GM23248 (cell line): ENCODE results near the gene HSF4. TPM values are rescaled to one million over a fixed set of nuclear protein-coding genes. Genes with fewer than 3 reads are reported as not detected.

Experiments used
- DNase-seq: peaks from one replicate; pipeline ENCODE4 v3.0.0-alpha.2; 2015
- H2AFZ ChIP-seq: fragments of 200-600 bp; sonication (generic); 2 replicates; pipeline ENCODE4 v1.6.1; 2016; ENCODE audit warnings: antibody characterized with exemption
- H3F3A ChIP-seq: fragments of 200-600 bp; sonication (generic); 2 replicates; pipeline ENCODE4 v1.6.1; 2016; ENCODE audit warnings: mild to moderate bottlenecking, antibody characterized with exemption, mixed run types; ENCODE audit not compliant: insufficient read depth
- H3K27ac ChIP-seq: fragments of 200-600 bp; sonication (generic); 2 replicates; pipeline ENCODE4 v1.5.1; 2016; ENCODE audit warnings: mild to moderate bottlenecking
- H3K27me3 ChIP-seq: fragments of 200-600 bp; sonication (generic); replicated peaks from 2 replicates; pipeline ENCODE4 v1.6.1; 2016; ENCODE audit warnings: mild to moderate bottlenecking; ENCODE audit not compliant: insufficient read depth
- H3K36me3 ChIP-seq: fragments of 200-600 bp; sonication (generic); 2 replicates; pipeline ENCODE4 v1.6.1; 2016; ENCODE audit warnings: low read depth, mild to moderate bottlenecking
- H3K4me1 ChIP-seq: fragments of 200-600 bp; sonication (generic); 2 replicates; pipeline ENCODE4 v1.6.1; 2016; ENCODE audit warnings: mild to moderate bottlenecking; ENCODE audit not compliant: insufficient read depth
- H3K4me2 ChIP-seq: fragments of 200-600 bp; sonication (generic); one replicate; pipeline ENCODE4 v1.6.1; 2016; ENCODE audit warnings: mild to moderate bottlenecking; ENCODE audit not compliant: unreplicated experiment
- H3K4me3 ChIP-seq: fragments of 200-600 bp; sonication (generic); 2 replicates; pipeline ENCODE4 v1.5.1; 2016; ENCODE audit warnings: mild to moderate bottlenecking
- H3K79me2 ChIP-seq: fragments of 200-600 bp; sonication (generic); 2 replicates; pipeline ENCODE4 v1.6.1; 2016; ENCODE audit warnings: mild to moderate bottlenecking; ENCODE audit not compliant: insufficient read depth
- H3K9ac ChIP-seq: fragments of 200-600 bp; sonication (generic); 2 replicates; pipeline ENCODE4 v1.6.1; 2016; ENCODE audit warnings: mild to moderate bottlenecking
- H3K9me2 ChIP-seq: fragments of 200-600 bp; sonication (generic); 2 replicates; pipeline ENCODE4 v1.6.1; 2016; ENCODE audit warnings: mixed run types, mild to moderate bottlenecking, moderate library complexity; ENCODE audit not compliant: insufficient read depth
- H3K9me3 ChIP-seq: fragments of 200-600 bp; sonication (generic); one replicate; pipeline ENCODE4 v1.6.1; 2017; ENCODE audit warnings: low read depth
- H4K20me1 ChIP-seq: fragments of 200-600 bp; sonication (generic); 2 replicates; pipeline ENCODE4 v1.6.0; 2016; ENCODE audit not compliant: insufficient read depth
- EZH2 ChIP-seq: fragments of 200-600 bp; sonication (generic); IDR thresholded peaks from 2 replicates; pipeline ENCODE4 v1.6.1; 2018; ENCODE audit warnings: antibody characterized with exemption, mild to moderate bottlenecking; ENCODE audit not compliant: insufficient read depth, poor library complexity, severe bottlenecking
- EZH2phosphoT487 ChIP-seq: fragments of 200-600 bp; sonication (generic); IDR thresholded peaks from 2 replicates; pipeline ENCODE4 v1.6.1; 2018; ENCODE audit warnings: antibody characterized with exemption, moderate library complexity, mild to moderate bottlenecking, low read depth; ENCODE audit not compliant: insufficient read depth
- WGBS, 2 experiments: methylation state at CpG; one replicate each; pipeline ENCODE4 v1.1.6; 2015 to 2017; ENCODE audit warnings: low lambda C conversion rate in 2 of 2, low coverage in 1 of 2; ENCODE audit errors: missing lambda C conversion rate in 2 of 2; 5-methylcytosine and 5-hydroxymethylcytosine counted together
- in situ Hi-C: fragments of 300-500 bp; cut with MboI; formaldehyde crosslinking; loops from 2 replicates; pipeline ENCODE4 v1.15.0; 2020
- polyA plus RNA-seq: library from polyadenylated mRNA; unstranded; fragments of >200 nt; fragmentation: Nextera tagmentation; extraction: Ambion mirVana; gene quantifications from 2 replicates; pipeline ENCODE4 v1.2.1, GENCODE V29; 2016
- total RNA-seq: library from RNA; depleted of rRNA; stranded (reverse); fragments of >200 nt; shearing (Covaris generic); gene quantifications from 2 replicates; pipeline ENCODE4 v1.2.3, GENCODE V29; 2014

HSF4 gene
- total and polyA plus RNA-seq, 2 experiments from 2014 or later: 3.0 to 10.8 TPM

DNA sequence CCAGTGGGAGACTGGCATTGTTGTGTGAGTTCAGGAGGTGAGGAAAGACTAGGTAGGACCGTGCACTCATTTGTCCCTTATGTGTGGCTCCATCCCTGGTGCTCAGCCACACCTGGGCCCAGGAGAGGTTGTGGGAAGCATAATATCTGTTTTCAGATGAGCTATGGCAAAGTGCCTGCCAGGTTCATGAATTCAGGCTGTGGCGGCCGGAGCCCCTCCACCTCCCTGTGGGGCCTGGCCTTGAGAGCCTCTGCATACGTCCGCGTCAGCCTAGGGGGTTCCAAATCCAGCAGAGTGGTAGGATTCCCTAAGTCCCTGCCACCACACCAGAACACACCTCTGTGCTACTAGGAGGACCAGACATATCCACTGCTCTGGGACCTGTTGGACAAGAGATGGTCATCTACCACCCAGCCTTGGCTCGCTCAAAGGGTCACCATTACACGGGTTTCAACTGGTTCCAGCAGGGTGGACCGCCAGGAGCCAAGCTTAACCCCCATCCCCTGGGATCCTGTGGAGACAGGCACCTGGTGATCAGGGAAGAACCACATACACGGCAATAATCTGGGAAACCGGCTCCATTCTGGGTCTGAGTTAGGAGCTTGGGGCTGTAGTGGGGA, 15.8 kb upstream of the HSF4 start:
- peaks cover 13% of the 10 kb centered on the region; the same call in 1 of the 2 replicates for H3K79me2 ChIP-seq
- no peak for DNase-seq
- 88 to 89% methylated on average over 11 of the region's 11 CpGs for WGBS, 2 experiments
- no peaks in the 10 kb centered on the region for H4K20me1 ChIP-seq
- no peak overlapping the region for H2AFZ ChIP-seq
- TF ChIP-seq EZH2 (no peak), EZH2phosphoT487 (no peak)
- 0 out of 2 replicates have a peak, but pooled peaks cover 5% of the 10 kb centered on the region for H3K4me1 ChIP-seq
- no peaks in the 10 kb centered on the region for H3K9me3 ChIP-seq
- H3K9me2 ChIP-seq: no peaks in the 10 kb centered on the region
- H3K36me3 ChIP-seq: peaks cover 6% of the 10 kb centered on the region; the same call in 1 of the 2 replicates
- H3K9ac ChIP-seq: no peak overlapping the region
- no peaks in the 10 kb centered on the region for H3K27me3 ChIP-seq
- H3K27ac ChIP-seq: no peak overlapping the region
- in situ Hi-C loops: no loop called here
- no peak overlapping the region for H3K4me2 ChIP-seq
- no peak overlapping the region for H3K4me3 ChIP-seq
- peaks cover 38% of the 10 kb centered on the region for H3F3A ChIP-seq

DNA sequence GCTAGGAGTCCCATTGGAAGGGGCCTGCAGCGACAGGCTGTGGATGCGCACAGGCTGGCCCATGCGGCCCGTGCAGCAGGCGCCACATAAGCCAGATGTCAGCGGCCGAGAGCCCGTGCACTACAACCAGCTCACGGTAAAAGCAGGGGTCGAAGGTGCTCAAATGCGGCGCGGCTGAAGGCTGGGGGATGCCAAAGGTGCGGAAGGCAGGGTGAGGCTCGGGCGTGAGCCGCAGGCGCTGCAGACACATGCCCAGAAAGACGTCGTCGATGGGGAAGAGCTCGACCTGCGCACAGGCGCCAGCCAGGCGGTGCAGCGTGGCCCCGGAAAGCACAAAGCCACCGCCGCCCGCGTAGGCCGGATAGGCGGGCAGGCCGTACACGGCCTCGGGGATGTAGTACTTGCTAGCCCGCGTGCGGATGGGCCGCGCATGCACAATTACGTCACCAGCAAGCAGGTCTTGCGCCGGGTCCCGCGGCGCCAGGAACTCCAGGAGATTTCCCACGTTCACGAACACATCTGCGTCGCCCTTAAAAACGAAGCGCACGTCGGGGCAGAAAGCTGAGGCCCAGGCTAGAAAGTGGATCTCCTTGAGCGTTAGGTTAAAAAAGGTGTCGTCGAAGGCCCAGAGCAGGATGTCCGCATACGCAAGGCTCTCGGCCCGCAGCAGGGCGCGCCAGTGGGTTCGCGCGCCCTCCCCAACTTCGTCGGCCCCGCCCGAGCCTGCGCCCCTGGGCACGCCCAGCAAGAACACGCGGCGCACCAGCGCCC, 15.1 kb upstream of the HSF4 start:
- no peak for TF ChIP-seq EZH2phosphoT487
- TF ChIP-seq EZH2: no peak
- H4K20me1 ChIP-seq: no peaks in the 10 kb centered on the region
- DNase-seq: no peak
- peak overlapping the region; percentile 94; the same call in 1 of the 2 replicates for H3K27ac ChIP-seq
- H3K4me3 ChIP-seq: peak overlapping the region; percentile 82
- H3K36me3 ChIP-seq: peaks cover 3% of the 10 kb centered on the region; the same call in 1 of the 2 replicates
- peak overlapping the region; percentile 70 for H3K4me2 ChIP-seq
- H2AFZ ChIP-seq: no peak overlapping the region
- no peaks in the 10 kb centered on the region for H3K27me3 ChIP-seq
- H3K9ac ChIP-seq: peak overlapping the region; percentile 98; the same call in 1 of the 2 replicates
- H3K4me1 ChIP-seq: 0 out of 2 replicates have a peak, but pooled peaks cover 5% of the 10 kb centered on the region
- H3K9me2 ChIP-seq: no peaks in the 10 kb centered on the region
- 89 to 91% methylated on average over 75 to 76 of the region's 77 CpGs for WGBS, 2 experiments
- in situ Hi-C loops: loop anchor here (25.0 kb wide), 1 partner anchor 187 kb away; the partner anchor contains the start of gene CES3
- peaks cover 13% of the 10 kb centered on the region; the same call in 1 of the 2 replicates for H3K79me2 ChIP-seq
- no peaks in the 10 kb centered on the region for H3K9me3 ChIP-seq
- peaks cover 38% of the 10 kb centered on the region for H3F3A ChIP-seq

DNA sequence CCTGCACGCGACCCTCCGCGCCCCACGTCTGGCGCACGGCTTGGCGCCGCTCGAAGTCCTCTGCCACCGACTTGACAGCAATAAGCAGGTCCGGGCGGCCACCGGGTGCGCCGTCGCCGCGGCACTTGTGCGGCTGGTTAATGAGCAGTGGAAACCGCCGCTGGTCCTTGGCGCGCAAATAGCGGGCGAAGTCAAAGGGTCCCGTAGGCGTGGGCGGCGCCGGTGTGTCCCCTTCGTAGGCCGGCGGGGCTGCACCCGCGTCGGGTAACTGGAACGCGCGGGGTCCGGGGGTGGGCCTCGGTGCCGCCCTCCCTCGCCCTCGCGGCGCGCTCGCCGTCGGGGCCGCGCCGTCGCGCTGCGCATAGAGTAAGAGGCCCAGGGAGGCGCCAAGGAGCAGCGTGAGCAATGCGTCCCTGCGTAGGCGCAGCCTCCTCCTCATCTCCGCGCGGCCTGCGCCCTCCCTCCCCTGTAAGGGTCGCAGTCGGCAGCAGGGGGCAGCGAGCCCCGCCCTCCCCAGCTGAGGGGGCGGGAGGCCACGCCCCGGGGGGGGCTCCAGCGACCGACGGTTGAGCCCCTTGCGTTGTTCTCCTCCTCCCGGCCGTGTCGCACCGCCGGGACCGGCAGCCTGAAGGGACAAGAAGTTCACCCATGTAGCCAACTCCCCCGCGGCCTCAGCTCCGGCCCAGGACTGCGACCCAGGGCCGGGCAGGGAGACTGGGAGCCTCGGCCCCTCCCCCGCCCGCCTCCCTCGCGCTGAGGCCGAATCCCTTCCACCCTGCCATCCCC, 14.3 kb upstream of the HSF4 start:
- Histone ChIP-seq H3K9ac (peak overlapping the region; percentile 98), H3K27me3 (no peaks in the 10 kb centered on the region), H4K20me1 (no peaks in the 10 kb centered on the region), H3K27ac (peak overlapping the region; percentile 94), H3K4me3 (peak overlapping the region; percentile 82), H3K79me2 (peaks cover 13% of the 10 kb centered on the region; the same call in 1 of the 2 replicates), H2AFZ (peak overlapping the region; percentile 71), H3K9me2 (no peaks in the 10 kb centered on the region), H3K4me2 (peak overlapping the region; percentile 70), H3K4me1 (0 out of 2 replicates have a peak, but pooled peaks cover 5% of the 10 kb centered on the region), H3K36me3 (no peaks in the 10 kb centered on the region; the same call in 1 of the 2 replicates), H3K9me3 (no peaks in the 10 kb centered on the region), H3F3A (peaks cover 38% of the 10 kb centered on the region)
- 26 to 46% methylated on average over 16 to 64 of the region's 94 CpGs for WGBS, 2 experiments
- no peak for TF ChIP-seq EZH2
- no peak for TF ChIP-seq EZH2phosphoT487
- in situ Hi-C loops: loop anchor here (25.0 kb wide), 1 partner anchor 188 kb away; the partner anchor contains the start of gene CES3
- DNase-seq: peak; percentile 90

DNA sequence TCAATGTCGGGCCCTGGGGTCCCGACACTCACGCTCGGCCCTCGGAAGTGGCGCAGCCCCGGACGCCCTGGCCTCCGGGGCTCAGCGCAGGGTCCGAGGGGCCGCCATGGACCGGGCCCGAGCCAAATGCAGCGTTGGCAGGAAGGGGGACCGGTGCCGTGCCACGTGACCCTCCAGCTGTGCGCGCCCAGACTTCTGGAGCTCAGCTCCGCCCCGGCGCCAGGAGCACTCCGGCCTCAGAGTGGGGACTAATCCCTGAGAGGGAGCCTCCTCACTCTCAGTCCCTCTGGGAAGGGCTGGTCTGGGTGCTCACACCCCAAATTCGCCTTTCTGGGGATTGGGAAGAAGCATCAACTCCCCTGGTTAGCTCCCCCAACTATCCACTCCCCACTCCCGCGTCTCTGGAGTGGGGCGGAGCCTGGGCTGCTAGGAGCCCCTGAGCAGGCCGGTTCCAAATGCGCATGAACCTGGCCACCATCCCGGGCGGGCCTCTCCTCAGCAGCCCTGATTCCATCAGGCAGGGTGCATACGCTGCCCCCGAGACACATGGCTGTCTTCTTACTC, 13.6 kb upstream of the HSF4 start, which contains the start of gene B3GNT9:
B3GNT9 (minus strand) TSS at position 166 of the 564 bp plus-strand sequence. CDS start 513 bp downstream, outside the sequence.
- no peaks in the 10 kb centered on the region for H3K9me3 ChIP-seq
- 1 to 4% methylated on average over 29 of the region's 34 CpGs for WGBS, 2 experiments
- peaks cover 13% of the 10 kb centered on the region; the same call in 1 of the 2 replicates for H3K79me2 ChIP-seq
- H3K4me1 ChIP-seq: 0 out of 2 replicates have a peak, but pooled peaks cover 5% of the 10 kb centered on the region
- H3K4me3 ChIP-seq: peak within 1 kb of the TSS; percentile 82
- peak; percentile 97 for DNase-seq
- in situ Hi-C loops: loop anchor here (25.0 kb wide), 1 partner anchor 189 kb away; the partner anchor contains the start of gene CES3
- H4K20me1 ChIP-seq: no peaks in the 10 kb centered on the region
- H3K9ac ChIP-seq: peak within 1 kb of the TSS; percentile 98
- H3F3A ChIP-seq: peaks cover 38% of the 10 kb centered on the region
- H3K27me3 ChIP-seq: no peaks in the 10 kb centered on the region
- H3K27ac ChIP-seq: peak within 1 kb of the TSS; percentile 94
- H3K4me2 ChIP-seq: peak within 1 kb of the TSS; percentile 70
- peak within 1 kb of the TSS; percentile 71 for H2AFZ ChIP-seq
- H3K36me3 ChIP-seq: no peaks in the 10 kb centered on the region; the same call in 1 of the 2 replicates
- no peak for TF ChIP-seq EZH2
- no peak for TF ChIP-seq EZH2phosphoT487
- H3K9me2 ChIP-seq: no peaks in the 10 kb centered on the region
